BE2C (cell line): ENCODE results near the gene SEC14L5.
A peak's percentile ranks its signal among the peaks of the same experiment; 100 is the strongest.

Experiments
- DNase-seq: peaks from one replicate; pipeline ENCODE4 v3.0.0-alpha.2; 2020
- H3K27me3 ChIP-seq: fragments of 250-450 bp; sonication (Bioruptor Pico); 2 replicates; pipeline ENCODE4 v1.5.1; 2020; ENCODE audit warnings: mild to moderate bottlenecking
- H3K36me3 ChIP-seq: fragments of 250-450 bp; sonication (Bioruptor Pico); 2 replicates; pipeline ENCODE4 v1.5.1; 2020; ENCODE audit warnings: mild to moderate bottlenecking
- H3K4me1 ChIP-seq: fragments of 250-450 bp; sonication (Bioruptor Pico); 2 replicates; pipeline ENCODE4 v1.5.1; 2020
- H3K4me3 ChIP-seq: 2 replicates; pipeline ENCODE4 v1.5.1; 2011; ENCODE audit warnings: low read depth, low read length
- H3K9me3 ChIP-seq: fragments of 250-450 bp; sonication (Bioruptor Pico); 2 replicates; pipeline ENCODE4 v1.5.1; 2020
- TF ChIP-seq, protein P1 (sequence below): IDR thresholded peaks from 2 replicates; pipeline ENCODE4 v1.5.1; 2012; ENCODE audit warnings: mild to moderate bottlenecking, low read depth, low read length

SEC14L5 gene

DNA sequence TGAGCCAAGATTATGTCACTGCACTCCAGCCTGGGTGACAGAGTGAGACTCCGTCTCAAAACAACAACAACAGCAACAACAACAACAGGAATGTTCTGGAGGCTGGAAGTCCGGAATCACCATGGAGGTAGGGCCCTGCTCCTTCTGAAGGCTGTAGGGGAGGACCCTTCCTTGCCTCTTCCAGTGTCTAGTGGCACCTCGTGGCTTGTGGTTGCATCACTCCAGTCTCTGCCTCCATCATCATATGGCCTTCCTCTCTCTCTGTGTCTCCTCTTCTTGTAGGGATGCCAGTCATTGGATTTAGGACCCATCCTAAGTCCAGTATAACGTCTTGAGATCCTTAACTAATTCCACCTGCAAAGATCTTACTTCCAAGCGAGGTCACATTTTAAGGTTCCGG, 61.6 kb downstream of the SEC14L5 start:
- Histone ChIP-seq H3K4me3 (no peak overlapping the region), H3K27me3 (peaks cover 35% of the 10 kb centered on the region), H3K4me1 (no peaks in the 10 kb centered on the region), H3K36me3 (no peaks in the 10 kb centered on the region), H3K9me3 (no peaks in the 10 kb centered on the region)
- DNase-seq, result no peak
- TF ChIP-seq, protein P1, sequence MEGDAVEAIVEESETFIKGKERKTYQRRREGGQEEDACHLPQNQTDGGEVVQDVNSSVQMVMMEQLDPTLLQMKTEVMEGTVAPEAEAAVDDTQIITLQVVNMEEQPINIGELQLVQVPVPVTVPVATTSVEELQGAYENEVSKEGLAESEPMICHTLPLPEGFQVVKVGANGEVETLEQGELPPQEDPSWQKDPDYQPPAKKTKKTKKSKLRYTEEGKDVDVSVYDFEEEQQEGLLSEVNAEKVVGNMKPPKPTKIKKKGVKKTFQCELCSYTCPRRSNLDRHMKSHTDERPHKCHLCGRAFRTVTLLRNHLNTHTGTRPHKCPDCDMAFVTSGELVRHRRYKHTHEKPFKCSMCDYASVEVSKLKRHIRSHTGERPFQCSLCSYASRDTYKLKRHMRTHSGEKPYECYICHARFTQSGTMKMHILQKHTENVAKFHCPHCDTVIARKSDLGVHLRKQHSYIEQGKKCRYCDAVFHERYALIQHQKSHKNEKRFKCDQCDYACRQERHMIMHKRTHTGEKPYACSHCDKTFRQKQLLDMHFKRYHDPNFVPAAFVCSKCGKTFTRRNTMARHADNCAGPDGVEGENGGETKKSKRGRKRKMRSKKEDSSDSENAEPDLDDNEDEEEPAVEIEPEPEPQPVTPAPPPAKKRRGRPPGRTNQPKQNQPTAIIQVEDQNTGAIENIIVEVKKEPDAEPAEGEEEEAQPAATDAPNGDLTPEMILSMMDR, result no peak

DNA sequence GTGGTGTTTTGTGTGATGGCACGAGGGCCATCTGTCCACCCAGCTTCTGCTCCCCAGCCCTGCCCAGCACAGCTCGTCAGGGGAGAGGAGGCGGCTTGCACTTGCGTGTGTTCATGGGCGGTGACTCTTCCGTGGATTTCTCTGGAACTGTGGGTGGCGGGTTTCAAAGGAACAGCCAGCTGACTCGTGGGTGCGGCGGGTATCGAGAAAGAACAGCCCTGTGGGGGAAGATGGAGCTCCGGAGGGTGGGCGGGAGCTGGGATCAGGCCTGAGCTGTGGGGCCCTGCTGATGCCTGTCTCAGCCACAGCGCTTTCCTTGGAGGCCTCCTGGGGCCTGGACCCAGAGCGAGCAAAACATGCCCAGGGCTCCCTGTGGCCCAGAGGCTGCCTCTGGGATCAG, 62.4 kb downstream of the SEC14L5 start:
- Histone ChIP-seq H3K36me3 (no peaks in the 10 kb centered on the region), H3K27me3 (peaks cover 35% of the 10 kb centered on the region), H3K9me3 (no peaks in the 10 kb centered on the region), H3K4me1 (no peaks in the 10 kb centered on the region), H3K4me3 (no peak overlapping the region)
- TF ChIP-seq, protein P1, result no peak
- no peak for DNase-seq

DNA sequence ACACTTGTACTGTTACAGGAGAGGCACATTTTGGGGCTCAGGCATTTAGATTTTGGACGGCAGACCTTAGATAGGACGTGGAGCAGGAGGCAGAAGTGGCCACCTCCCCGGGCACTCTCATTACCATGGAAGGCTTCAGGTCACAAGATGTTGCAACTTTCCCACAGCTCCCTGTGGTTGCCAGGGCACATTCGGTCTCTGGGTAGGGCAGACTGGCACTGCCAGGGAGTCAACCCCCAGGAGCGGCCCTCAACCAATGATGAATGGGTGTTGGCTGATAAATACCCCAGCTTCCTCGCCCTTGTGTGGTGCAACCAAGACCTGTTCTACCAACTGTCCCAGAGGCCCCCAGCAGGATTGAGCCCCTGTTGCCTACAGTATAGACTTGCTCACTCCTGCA, 64.4 kb downstream of the SEC14L5 start:
- H3K4me1 ChIP-seq, result no peaks in the 10 kb centered on the region
- H3K4me3 ChIP-seq, result no peak overlapping the region
- no peaks in the 10 kb centered on the region for H3K36me3 ChIP-seq
- DNase-seq, result no peak
- no peaks in the 10 kb centered on the region for H3K9me3 ChIP-seq
- TF ChIP-seq, protein P1, result no peak
- H3K27me3 ChIP-seq, result peaks cover 35% of the 10 kb centered on the region

DNA sequence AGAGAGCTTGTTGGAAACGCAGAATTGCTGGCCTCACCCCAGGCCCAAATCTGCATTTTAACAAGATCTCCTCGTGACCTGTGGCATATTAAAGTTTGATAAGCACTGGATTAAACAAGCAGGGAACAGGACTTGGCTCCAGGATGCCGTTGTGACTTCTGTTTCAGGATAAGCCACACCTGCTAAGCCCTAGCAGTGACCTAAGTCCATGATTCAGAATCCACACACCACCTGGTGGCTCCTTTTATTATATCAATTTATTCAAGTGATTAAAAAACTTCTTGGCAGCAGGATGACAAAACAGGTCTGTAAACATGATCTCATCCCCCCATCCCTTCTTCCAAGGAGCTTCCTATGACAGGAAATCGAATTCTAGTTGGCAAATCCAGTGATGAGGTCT, 66.5 kb downstream of the SEC14L5 start:
- H3K9me3 ChIP-seq, result no peaks in the 10 kb centered on the region
- H3K4me1 ChIP-seq, result no peaks in the 10 kb centered on the region
- H3K27me3 ChIP-seq, result peaks cover 30% of the 10 kb centered on the region
- no peak for DNase-seq
- H3K4me3 ChIP-seq, result no peak overlapping the region
- H3K36me3 ChIP-seq, result no peaks in the 10 kb centered on the region
- TF ChIP-seq, protein P1, result peak; percentile 33

DNA sequence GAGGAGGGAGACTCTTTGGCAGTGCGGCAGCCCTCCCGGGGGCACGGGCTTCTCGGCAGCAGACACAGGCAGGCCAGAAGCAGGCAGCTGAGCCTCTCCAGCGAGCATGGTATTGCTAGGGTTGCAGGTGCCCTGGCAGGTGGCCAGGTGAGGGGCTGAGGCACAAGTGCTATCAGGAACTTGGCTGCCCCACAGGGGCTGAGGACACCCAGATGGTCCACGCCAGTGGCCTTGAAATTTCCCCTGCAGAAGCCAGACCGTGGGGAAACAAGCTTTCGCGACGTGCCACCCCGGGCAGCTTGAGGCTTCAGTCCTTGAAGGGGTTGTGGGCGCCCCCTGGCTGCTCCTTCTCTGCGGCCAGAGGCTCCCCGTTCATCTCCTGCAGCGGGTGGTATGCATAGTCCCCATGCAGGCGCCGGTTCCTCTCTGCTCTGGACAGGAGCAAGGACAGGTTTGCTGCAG, 67.1 kb downstream of the SEC14L5 start:
- DNase-seq, result peak; percentile 69
- no peaks in the 10 kb centered on the region for H3K9me3 ChIP-seq
- no peaks in the 10 kb centered on the region for H3K4me1 ChIP-seq
- TF ChIP-seq, protein P1, result peak; percentile 67
- H3K27me3 ChIP-seq, result peaks cover 24% of the 10 kb centered on the region
- H3K36me3 ChIP-seq, result no peaks in the 10 kb centered on the region
- no peak overlapping the region for H3K4me3 ChIP-seq

DNA sequence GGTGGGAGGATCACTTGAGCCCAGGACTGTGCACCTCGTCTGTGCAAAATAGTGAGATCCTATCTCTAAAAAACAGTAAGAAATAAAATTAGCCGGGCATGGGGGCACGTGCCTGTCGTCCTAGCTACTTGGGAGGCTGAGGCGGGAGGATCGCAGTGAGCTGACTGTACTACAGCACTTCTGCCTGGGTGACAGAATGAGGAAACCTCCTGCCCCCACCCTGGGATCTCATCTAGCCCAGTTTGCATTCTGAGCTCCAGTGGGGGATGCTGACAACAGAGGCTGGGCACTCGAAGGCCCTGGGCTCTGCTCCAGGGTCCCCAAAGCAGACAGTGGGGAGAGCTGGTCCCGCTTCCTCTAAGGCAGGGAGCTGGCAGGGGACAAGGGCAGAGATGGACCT, 68.5 kb downstream of the SEC14L5 start:
- peaks cover 15% of the 10 kb centered on the region for H3K27me3 ChIP-seq
- TF ChIP-seq, protein P1, result no peak
- no peak for DNase-seq
- H3K4me1 ChIP-seq, result no peaks in the 10 kb centered on the region
- no peaks in the 10 kb centered on the region for H3K9me3 ChIP-seq
- no peaks in the 10 kb centered on the region for H3K36me3 ChIP-seq
- no peak overlapping the region for H3K4me3 ChIP-seq
